CD4-positive, alpha-beta T cell treated with Interleukin-12 subunit alpha and Interleukin-12 subunit beta, for 1 hour (primary cell): ENCODE measurements around the gene VWF.
"Not testable (repeated sequence)": the region's sequence is repeated elsewhere in the genome, so short reads cannot be mapped to it uniquely, and the experiment has no call there.

Source experiments
- DNase-seq: peaks from one replicate; pipeline ENCODE4 v3.0.0-alpha.2; 2020

VWF gene

GRCh38 chr12:6124411-6125309 is at the start of gene VWF:
Gene VWF (minus strand): TSS chr12:6124670. CDS start chr12:6123196, 1,474 bp downstream.
- DNase-seq, result no peak

- DNase-seq, result no peak
Observed at GRCh38 chr12:6172862-6173261, 48.4 kb upstream of the VWF start.

GRCh38 chr12:6172086-6172485 is 47.6 kb upstream of the VWF start:
- no peak for DNase-seq

- no peak for DNase-seq
Observed at GRCh38 chr12:6171409-6172015, 47.0 kb upstream of the VWF start.

DNA sequence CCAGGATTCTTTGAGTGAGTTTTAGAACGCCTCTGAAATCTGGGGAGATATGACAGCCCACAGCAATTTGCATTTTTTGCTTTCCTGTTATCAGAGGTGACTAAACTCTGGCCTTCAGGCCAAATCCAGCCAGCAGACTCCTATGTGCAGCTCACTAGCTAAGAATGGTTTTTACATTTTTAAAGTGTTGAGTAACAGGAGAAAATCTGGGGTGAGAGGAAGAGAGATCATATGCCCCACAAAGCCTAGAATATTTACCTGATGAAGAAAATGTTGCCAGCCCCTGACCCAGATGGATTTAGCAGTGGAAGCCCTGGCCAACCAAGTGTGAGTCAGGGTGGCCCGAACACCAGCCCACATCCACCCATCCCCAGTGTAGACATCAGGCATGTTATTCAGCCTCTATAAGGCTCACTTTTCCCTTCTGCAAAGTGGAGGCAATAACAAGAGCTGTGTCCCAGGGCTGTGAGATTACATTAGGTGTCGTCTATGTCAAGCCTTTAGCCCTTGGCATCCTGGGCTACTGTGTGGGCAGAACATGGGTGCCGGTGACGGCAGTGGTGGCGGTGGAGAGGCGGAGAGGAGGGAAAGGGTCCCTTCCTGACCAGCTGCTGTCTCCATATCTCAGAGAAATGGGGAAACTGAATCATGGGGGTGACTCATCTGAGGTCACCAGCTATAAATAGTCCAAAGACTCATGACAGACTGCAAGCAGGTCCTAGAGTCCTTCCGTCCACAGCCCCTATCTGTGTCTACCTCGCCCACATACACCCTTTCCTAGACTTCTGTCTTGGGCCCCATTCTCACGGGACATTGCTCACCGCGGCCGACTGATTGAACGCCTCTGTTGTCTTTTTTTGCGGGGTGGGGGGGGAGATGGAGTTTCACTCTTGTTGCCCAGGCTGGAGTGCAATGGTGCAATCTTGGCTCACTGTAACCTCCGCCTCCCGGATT is 43.1 kb upstream of the VWF start:
- DNase-seq, result peak; percentile 27

DNA sequence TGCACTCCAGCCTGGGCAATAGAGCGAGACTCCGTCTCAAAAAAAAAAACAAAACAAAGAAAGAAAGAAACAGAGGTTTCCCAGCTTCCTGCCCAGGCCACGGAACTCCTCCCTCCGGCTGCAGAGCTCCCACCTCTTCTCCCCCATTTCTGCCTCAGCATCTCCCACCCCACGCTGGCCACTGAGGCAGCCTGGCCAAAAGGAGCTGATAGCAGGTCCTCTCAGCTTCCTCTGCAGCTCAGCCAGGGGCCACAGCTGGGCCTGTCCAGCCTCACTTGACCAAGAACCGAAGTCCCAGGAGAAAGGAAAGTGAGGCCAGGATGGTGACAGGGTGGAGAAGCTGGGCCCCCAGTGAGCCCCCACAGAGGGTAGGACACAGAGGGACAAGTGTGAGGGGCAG is 42.3 kb upstream of the VWF start:
- DNase-seq, result no peak

GRCh38 chr12:6165395-6165794 is 40.9 kb upstream of the VWF start:
- no peak for DNase-seq

GRCh38 chr12:6163416-6164060 is 39.1 kb upstream of the VWF start:
- DNase-seq, result no peak

DNA sequence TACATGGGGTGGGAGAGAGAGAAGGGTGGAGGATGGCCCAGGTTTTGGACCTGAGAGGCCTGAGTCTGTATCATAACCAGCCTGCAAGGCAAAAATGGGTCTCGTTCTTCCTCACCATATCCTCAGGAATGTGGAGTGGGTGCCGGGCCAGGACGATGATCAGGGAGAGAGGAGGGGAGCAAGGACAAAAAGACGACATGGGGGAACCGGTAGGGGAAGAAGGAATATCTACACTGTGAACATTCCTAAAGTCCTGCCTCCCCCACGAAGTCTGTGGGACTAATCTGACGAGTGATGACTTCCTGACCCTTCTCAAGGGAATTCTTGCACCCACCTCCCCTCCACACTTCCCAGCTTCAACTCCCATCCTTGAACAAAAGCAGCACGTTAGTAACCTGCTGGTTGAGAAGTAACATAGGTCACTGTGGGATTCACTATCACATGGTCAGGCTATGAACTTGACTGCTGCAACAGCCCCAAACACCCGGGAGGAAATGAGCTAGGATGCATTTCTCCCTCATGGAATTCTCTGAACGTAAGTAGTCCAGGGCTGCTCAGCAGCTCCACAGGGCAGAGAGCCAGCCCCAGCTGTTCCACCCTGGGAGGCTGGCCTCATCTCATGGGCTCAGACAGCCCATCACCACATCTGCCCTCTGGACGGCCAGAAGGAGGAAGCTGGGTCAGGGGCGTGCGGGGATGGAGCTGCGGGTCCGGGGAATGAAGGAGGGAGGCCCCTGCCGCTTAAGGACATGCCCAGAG is 36.8 kb upstream of the VWF start:
- DNase-seq, result no peak

DNA sequence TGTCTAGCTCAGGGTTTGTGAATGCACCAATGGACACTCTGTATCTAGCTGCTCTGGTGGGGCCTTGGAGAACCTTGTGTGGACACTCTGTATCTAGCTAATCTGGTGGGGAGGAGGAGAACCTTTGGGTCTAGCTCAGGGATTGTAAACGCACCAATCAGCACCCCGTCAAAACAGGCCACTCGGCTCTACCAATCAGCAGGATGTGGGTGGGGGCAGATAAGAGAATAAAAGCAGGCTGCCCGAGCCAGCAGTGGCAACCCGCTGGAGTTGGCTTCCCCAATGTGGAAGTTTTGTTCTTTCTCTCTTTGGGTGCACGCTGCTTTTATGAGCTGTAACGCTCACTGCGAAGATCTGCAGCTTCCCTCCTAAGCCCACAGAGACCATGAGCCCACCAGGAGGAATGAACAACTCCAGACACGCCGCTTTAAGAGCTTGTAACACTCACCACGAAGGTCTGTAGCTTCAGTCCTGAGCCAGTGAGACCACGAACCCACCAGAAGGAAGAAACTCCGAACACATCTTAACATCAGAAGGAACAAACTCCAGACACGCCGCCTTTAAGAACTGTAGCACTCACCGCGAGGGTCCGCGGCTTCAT is 35.7 kb upstream of the VWF start:
- not testable (repeated sequence) for DNase-seq

GRCh38 chr12:6159166-6160011 is 34.9 kb upstream of the VWF start:
- not testable (repeated sequence) for DNase-seq

- no peak for DNase-seq
Observed at GRCh38 chr12:6158749-6159148, 34.3 kb upstream of the VWF start.

GRCh38 chr12:6158255-6158654 is 33.8 kb upstream of the VWF start:
- no peak for DNase-seq

GRCh38 chr12:6157482-6157881 is 33.0 kb upstream of the VWF start:
- no peak for DNase-seq

DNA sequence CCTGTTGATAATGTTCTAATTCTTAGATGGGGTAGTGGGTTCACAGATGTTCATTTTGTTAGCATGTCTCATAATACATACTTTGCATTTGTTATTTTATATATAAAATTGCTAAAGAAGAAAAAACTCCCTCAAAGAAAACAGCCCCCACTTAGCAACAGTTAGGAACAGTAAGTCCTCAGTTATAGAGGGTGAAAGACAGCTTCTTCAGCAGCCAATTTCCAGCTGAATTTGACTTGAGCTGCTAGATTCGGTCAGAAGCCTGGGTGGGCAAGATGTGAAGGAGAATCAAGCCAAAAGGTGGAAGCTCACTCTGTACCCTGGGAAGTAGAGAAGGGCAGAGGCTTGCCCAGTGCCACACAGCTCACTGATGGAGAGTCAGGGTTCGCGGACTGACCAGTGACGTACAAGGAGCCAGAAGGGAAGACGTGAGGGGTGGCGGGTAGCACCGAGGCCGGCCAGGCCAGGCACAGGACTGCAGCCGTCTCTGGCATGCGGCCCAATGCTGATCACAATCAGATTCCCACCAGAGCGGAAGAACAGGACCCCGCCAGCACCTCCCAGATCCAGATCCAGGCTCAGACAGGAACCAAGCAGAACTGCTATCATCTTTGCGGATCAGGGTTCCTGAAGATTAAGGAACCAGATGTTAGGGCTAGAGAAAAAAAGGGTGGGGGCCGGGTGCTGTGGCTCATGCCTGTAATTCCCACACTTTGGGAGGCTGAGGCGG is 30.4 kb upstream of the VWF start:
- no peak for DNase-seq

GRCh38 chr12:6148722-6149121 is 24.3 kb upstream of the VWF start:
- not testable (repeated sequence) for DNase-seq

DNA sequence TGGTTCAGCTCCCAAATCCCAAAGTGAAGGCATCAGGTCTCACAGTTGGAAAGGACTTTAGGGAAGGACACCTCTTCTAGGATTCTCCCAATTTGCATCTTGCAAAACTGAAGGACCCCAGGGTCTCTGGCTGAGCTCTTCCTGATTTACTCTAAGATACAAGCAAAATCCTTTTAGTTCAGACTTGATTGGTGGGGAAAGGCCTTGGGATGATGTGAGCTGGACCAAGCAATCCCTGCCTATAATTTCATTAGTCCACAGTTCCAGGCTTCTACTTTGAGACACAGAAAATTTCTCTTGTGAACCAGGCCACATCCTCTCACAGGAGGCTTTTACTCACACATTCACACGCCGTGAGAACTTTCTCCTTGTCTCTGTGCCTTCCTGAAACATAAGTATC is 23.6 kb upstream of the VWF start:
- no peak for DNase-seq

DNA sequence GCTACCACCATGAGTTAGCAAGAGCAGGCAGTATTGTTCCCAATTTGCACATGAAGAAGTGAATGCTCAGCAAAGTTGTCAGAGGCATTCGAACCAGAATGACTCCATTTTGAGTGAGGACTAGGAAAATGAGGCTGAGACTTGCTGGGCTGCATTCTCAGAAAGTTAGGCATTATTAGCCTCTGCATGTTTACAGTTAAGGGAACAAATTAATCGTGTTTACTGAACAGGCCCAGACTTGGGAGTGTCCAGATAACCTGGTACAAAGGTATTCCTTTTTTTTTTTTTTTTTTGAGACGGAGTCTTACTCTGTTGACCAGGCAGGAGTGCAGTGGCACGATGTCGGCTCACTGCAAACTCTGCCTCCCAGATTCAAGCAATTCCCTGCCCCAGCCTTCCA is 22.5 kb upstream of the VWF start:
- DNase-seq, result no peak

GRCh38 chr12:6146509-6146908 is 22.0 kb upstream of the VWF start:
- no peak for DNase-seq

- DNase-seq, result no peak
Observed at GRCh38 chr12:6145564-6145963, 21.1 kb upstream of the VWF start.
